ENCODE results near the gene CDC20. TPM values are rescaled to one million over a fixed set of nuclear protein-coding genes. Genes with fewer than 3 reads are reported as not detected.

The CDC20 gene
- total RNA-seq, 4 donors from 2014 or later, result 0.42 to 0.69 (median 0.54) TPM; not detected in 1

GRCh38 chr1:43348809-43349593 lies 9.8 kb upstream of the CDC20 start:
- H3K4me1 ChIP-seq, result peaks cover 0 to 25% (median 0%) of the 10 kb centered on the region in 3 donors
- TF ChIP-seq POLR2AphosphoS5 (IDR thresholded peaks at IDR 0.05) (peak; percentile 59), POLR2A (IDR thresholded peaks at IDR 0.05) (peak; percentile 38 to 41), EP300 (IDR thresholded peaks at IDR 0.05) (no peak)
- no peaks in the 10 kb centered on the region for H3K36me3 ChIP-seq
- H3K4me3 ChIP-seq, result peak overlapping the region; percentile 16 to 62
- ATAC-seq, result peak; percentile 87
- peak overlapping the region; percentile 19 to 94 (median 89) for H3K27ac ChIP-seq
- no peaks in the 10 kb centered on the region for H3K27me3 ChIP-seq
- WGBS, 2 donors (ENCODE audit: low coverage in 1 of 2), result 0% methylated on average over 5 to 10 of the region's 72 CpGs
- H3K9me3 ChIP-seq, result no peaks in the 10 kb centered on the region

GRCh38 chr1:43349594-43350306 lies 9.0 kb upstream of the CDC20 start:
- peak; percentile 17 for ATAC-seq
- 25 to 30% methylated on average over 10 to 11 of the region's 11 CpGs for WGBS, 2 donors (ENCODE audit: low coverage in 1 of 2)

GRCh38 chr1:43350976-43351375 lies 7.8 kb upstream of the CDC20 start:
- WGBS, 2 donors (ENCODE audit: low coverage in 1 of 2), result 75% methylated on average over 1 of the region's 1 CpG; no CpG with 5 or more reads in 1 of the 2 donors

More at GRCh38 chr1:43349594-43350306, 9.0 kb upstream of the CDC20 start:
- H3K4me1 ChIP-seq, result peaks cover 0 to 25% (median 0%) of the 10 kb centered on the region in 3 donors
- no peaks in the 10 kb centered on the region for H3K9me3 ChIP-seq
- peak overlapping the region; percentile 39 to 94 (median 89) for H3K27ac ChIP-seq
- H3K36me3 ChIP-seq, result no peaks in the 10 kb centered on the region
- TF ChIP-seq POLR2A (IDR thresholded peaks at IDR 0.05) (no peak), POLR2AphosphoS5 (IDR thresholded peaks at IDR 0.05) (peak; percentile 56)
- no peaks in the 10 kb centered on the region for H3K27me3 ChIP-seq
- H3K4me3 ChIP-seq, result peak overlapping the region; percentile 16 to 62

GRCh38 chr1:43351421-43352350 lies 7.1 kb upstream of the CDC20 start:
- Histone ChIP-seq H3K4me3 (no peak overlapping the region), H3K9me3 (no peaks in the 10 kb centered on the region), H3K27ac (peak overlapping the region in 2 of 4 donors; percentile 29 to 92), H3K4me1 (peaks cover 0 to 25% (median 0%) of the 10 kb centered on the region in 3 donors), H3K27me3 (no peaks in the 10 kb centered on the region), H3K36me3 (no peaks in the 10 kb centered on the region)
- TF ChIP-seq EP300 (IDR thresholded peaks at IDR 0.05), result no peak
- no peak for TF ChIP-seq CTCF (IDR thresholded peaks at IDR 0.05)
- no peak for TF ChIP-seq POLR2A (IDR thresholded peaks at IDR 0.05)
- no peak for TF ChIP-seq POLR2AphosphoS5 (IDR thresholded peaks at IDR 0.05)
- 79 to 83% methylated on average over 9 of the region's 10 CpGs for WGBS, 2 donors (ENCODE audit: low coverage in 1 of 2)
- ATAC-seq, result no peak

More at GRCh38 chr1:43350976-43351375, 7.8 kb upstream of the CDC20 start:
- Histone ChIP-seq H3K27ac (peak overlapping the region in 3 of 4 donors; percentile 29 to 92 (median 86)), H3K4me3 (no peak overlapping the region), H3K27me3 (no peaks in the 10 kb centered on the region), H3K4me1 (peaks cover 0 to 25% (median 0%) of the 10 kb centered on the region in 3 donors), H3K9me3 (no peaks in the 10 kb centered on the region), H3K36me3 (no peaks in the 10 kb centered on the region)
- ATAC-seq, result no peak
- TF ChIP-seq CTCF (IDR thresholded peaks at IDR 0.05) (no peak), POLR2A (IDR thresholded peaks at IDR 0.05) (no peak), POLR2AphosphoS5 (IDR thresholded peaks at IDR 0.05) (no peak), EP300 (IDR thresholded peaks at IDR 0.05) (no peak)

- Histone ChIP-seq H3K27me3 (no peaks in the 10 kb centered on the region), H3K27ac (no peak overlapping the region), H3K9me3 (no peaks in the 10 kb centered on the region), H3K4me3 (no peak overlapping the region), H3K4me1 (peaks cover 0 to 29% (median 0%) of the 10 kb centered on the region in 3 donors), H3K36me3 (no peaks in the 10 kb centered on the region)
- ATAC-seq, result no peak
- TF ChIP-seq POLR2A (IDR thresholded peaks at IDR 0.05) (no peak), EP300 (IDR thresholded peaks at IDR 0.05) (no peak), POLR2AphosphoS5 (IDR thresholded peaks at IDR 0.05) (no peak), CTCF (IDR thresholded peaks at IDR 0.05) (no peak)
- 92 to 100% methylated on average over 1 to 2 of the region's 2 CpGs for WGBS, 2 donors (ENCODE audit: low coverage in 1 of 2)
Observed at GRCh38 chr1:43352351-43352705, 6.5 kb upstream of the CDC20 start.

All from gastroesophageal sphincter (tissue), 4 donors.